Measurements from ENCODE around the gene ANKRD13A. TPM values are rescaled to one million over a fixed set of nuclear protein-coding genes. Genes with fewer than 3 reads are reported as not detected.
"Not testable (repeated sequence)": the region's sequence is repeated elsewhere in the genome, so short reads cannot be mapped to it uniquely, and the experiment has no call there.

Gene ANKRD13A
- total RNA-seq, 3 donors from 2014 or later, result 30.6 to 42.7 (median 38.8) TPM

DNA sequence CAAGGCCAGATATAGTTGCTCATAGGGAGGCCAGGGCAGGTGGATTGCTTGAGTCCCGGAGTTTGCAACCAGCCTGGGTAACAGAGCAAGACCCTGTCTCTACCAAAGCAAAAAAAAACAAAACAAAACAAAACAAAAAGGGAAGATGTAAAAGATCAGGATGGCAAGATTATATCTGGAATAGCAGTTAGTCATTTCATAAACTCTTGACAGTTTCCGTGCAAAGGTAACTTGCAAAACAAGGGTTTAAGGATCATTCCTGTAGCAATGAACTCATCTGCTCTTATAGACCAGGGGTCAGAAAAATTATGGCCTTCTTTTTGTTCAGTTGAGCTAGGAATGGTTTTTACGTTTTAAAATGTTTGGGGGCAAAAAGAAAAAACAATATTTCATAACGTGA is 32.7 kb upstream of the ANKRD13A start:
- H3K4me3 Mint-ChIP-seq, result no peak overlapping the region
- H3K4me1 Mint-ChIP-seq (ENCODE audit: low read depth), result peaks cover 12% of the 10 kb centered on the region
- ATAC-seq (no peak), DNase-seq (no peak)
- H3K36me3 Mint-ChIP-seq (ENCODE audit: insufficient read depth), result peaks cover 26% of the 10 kb centered on the region
- H3K27me3 Mint-ChIP-seq (ENCODE audit: low read depth), result no peaks in the 10 kb centered on the region
- H3K9me3 Mint-ChIP-seq, result no peaks in the 10 kb centered on the region

DNA sequence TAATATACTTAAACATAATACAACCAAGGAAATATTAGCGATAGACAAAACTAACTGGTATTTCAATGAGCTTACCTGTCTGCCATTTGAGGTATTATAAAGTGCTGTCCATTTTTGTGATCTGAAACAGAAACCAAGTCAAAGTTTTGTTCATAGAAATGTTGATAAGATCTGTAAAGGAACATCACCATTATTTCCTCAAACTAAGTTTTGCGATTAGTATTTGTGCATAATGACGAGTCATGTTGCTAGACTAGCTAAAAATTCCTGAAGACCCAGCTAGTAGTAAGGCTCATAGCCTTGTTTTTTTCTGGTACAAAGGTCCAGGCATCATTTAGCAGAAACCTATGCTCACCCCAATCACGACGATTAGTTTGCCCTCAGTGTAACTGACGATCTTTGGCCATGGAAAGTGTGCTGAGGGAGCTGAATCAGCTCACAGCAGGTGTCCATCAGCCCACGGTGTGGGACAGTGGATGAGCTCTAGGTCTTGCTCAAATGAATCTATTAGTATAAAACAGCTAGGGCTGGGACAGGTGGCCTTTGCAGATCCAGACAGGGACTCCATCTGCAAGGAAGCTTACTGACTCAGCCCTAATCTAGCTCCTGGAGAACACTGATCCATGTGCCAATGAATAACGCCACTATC is 31.7 kb upstream of the ANKRD13A start:
- peaks cover 29% of the 10 kb centered on the region for H3K36me3 Mint-ChIP-seq (ENCODE audit: insufficient read depth)
- H3K27me3 Mint-ChIP-seq (ENCODE audit: low read depth), result no peaks in the 10 kb centered on the region
- H3K4me1 Mint-ChIP-seq (ENCODE audit: low read depth), result peaks cover 12% of the 10 kb centered on the region
- DNase-seq, result no peak
- peak; percentile 46 to 51 for ATAC-seq
- no peaks in the 10 kb centered on the region for H3K9me3 Mint-ChIP-seq
- peak overlapping the region; percentile 4 for H3K4me3 Mint-ChIP-seq

GRCh38 chr12:109968032-109968420 is 31.2 kb upstream of the ANKRD13A start:
- DNase-seq (no peak), ATAC-seq (peak; percentile 37 to 67)
- Mint-ChIP-seq H3K4me1 (ENCODE audit: low read depth) (peaks cover 12% of the 10 kb centered on the region), H3K9me3 (no peaks in the 10 kb centered on the region), H3K36me3 (ENCODE audit: insufficient read depth) (peaks cover 29% of the 10 kb centered on the region), H3K27me3 (ENCODE audit: low read depth) (no peaks in the 10 kb centered on the region), H3K4me3 (peak overlapping the region; percentile 4)

DNA sequence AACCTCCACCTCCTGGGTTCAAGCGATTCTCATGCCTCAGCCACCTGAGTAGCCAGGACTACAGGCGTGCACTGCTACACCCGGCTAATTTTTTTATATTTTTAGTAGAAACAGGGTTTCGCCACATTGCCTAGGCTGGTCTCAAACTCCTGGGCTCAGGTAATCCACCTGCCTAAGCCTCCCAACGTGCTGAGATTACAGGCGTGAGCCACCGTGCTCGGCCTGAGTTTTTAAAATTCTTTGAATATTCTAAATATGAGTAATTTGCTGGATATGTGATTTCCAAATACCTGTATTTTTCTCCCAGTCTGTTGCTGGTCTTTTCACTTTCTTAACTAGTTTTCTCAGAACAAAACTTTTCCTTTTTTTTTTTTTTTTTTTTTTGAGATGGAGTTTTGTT is 30.4 kb upstream of the ANKRD13A start:
- H3K4me1 Mint-ChIP-seq (ENCODE audit: low read depth), result peaks cover 20% of the 10 kb centered on the region
- DNase-seq (no peak), ATAC-seq (no peak)
- H3K36me3 Mint-ChIP-seq (ENCODE audit: insufficient read depth), result peaks cover 30% of the 10 kb centered on the region
- H3K27me3 Mint-ChIP-seq (ENCODE audit: low read depth), result no peaks in the 10 kb centered on the region
- H3K9me3 Mint-ChIP-seq, result no peaks in the 10 kb centered on the region
- no peak overlapping the region for H3K4me3 Mint-ChIP-seq

DNA sequence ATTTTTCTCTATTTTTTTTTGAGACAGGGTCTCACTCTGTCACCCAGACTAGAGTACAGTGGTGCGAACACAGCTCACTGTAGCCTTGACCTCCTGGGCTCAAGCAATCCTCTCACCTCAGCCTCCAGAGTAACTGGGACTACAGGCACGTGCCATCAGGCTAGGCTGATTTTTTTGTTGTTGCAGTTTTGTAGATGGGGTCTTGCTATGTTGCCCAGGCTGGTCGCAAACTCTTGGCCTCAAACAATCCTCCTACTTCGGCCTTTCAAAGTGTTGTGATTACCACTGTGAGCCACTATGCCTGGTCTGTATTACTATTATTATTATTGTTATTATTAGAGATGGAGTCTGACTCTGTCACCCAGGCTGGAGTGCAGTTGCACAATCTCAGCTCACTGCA is 26.4 kb upstream of the ANKRD13A start:
- Mint-ChIP-seq H3K4me1 (ENCODE audit: low read depth) (peaks cover 21% of the 10 kb centered on the region), H3K27me3 (ENCODE audit: low read depth) (no peaks in the 10 kb centered on the region), H3K4me3 (no peak overlapping the region), H3K9me3 (no peaks in the 10 kb centered on the region), H3K36me3 (ENCODE audit: insufficient read depth) (peaks cover 30% of the 10 kb centered on the region)
- ATAC-seq, result no peak
- no peak for DNase-seq

- peak; percentile 97 for ATAC-seq
- Mint-ChIP-seq H3K36me3 (ENCODE audit: insufficient read depth) (peaks cover 48% of the 10 kb centered on the region), H3K4me3 (peak overlapping the region; percentile 1), H3K27me3 (ENCODE audit: low read depth) (no peaks in the 10 kb centered on the region), H3K9me3 (peaks cover 5% of the 10 kb centered on the region), H3K4me1 (ENCODE audit: low read depth) (peaks cover 58% of the 10 kb centered on the region)
- peak; percentile 20 for DNase-seq
Measured at GRCh38 chr12:109981311-109981710, 17.9 kb upstream of the ANKRD13A start.

DNA sequence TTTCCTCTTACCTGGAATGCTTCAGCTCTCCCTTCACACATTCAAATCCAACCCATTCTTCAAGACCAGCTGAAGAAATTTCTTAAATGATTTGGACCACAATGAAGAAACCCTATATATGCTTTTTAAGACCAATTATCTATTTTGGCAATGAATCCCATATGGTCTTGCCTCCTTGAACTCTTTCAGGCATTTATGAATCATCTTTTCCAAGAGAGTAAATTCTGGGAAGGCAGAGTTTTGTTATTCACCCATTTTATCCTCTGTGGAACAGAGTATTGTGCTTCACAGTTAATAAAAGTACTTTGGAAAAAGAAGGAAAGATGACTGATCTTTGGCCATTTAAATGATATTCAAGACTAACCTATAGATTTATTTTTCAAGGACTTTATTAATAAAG is 17.0 kb upstream of the ANKRD13A start:
- Mint-ChIP-seq H3K27me3 (ENCODE audit: low read depth) (no peaks in the 10 kb centered on the region), H3K36me3 (ENCODE audit: insufficient read depth) (peaks cover 46% of the 10 kb centered on the region), H3K4me3 (no peak overlapping the region), H3K9me3 (peaks cover 5% of the 10 kb centered on the region), H3K4me1 (ENCODE audit: low read depth) (peaks cover 56% of the 10 kb centered on the region)
- no peak for ATAC-seq
- no peak for DNase-seq

DNA sequence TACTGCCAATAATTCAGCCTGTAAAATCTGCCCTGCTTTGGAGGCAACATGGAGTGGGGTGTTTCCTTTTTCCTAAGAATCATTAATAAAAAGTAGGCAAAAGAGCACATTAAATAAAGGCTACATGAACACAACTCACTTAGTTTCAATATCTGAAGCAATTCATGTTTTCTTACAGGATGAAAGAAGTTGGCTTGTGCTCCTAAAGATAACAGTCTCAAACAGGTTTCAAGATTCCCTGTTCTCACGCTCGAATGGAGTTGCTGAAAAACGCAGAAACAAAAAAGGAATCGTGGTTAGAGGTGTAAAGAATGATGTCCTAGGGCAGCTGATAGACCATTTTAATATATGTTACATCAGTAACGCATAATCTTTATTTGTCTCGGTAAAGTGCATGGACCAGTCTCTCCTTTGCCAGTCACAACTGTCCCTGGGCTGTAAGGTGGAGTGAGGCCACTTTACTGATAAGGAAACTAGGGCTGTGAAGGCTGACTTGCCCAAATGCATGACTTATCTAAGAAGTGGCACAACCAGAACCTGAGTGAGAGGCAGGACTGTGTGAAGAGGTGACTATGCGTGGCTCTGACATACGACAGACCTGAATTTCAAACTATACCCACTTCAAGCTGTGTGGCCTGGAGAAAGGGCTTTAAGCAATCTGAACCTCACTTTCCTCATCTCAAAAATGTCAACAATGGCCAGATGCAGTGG is 15.6 kb upstream of the ANKRD13A start:
- ATAC-seq, result no peak
- H3K27me3 Mint-ChIP-seq (ENCODE audit: low read depth), result no peaks in the 10 kb centered on the region
- DNase-seq, result no peak
- peaks cover 58% of the 10 kb centered on the region for H3K4me1 Mint-ChIP-seq (ENCODE audit: low read depth)
- H3K36me3 Mint-ChIP-seq (ENCODE audit: insufficient read depth), result peaks cover 45% of the 10 kb centered on the region
- H3K4me3 Mint-ChIP-seq, result no peak overlapping the region
- H3K9me3 Mint-ChIP-seq, result peaks cover 1% of the 10 kb centered on the region

DNA sequence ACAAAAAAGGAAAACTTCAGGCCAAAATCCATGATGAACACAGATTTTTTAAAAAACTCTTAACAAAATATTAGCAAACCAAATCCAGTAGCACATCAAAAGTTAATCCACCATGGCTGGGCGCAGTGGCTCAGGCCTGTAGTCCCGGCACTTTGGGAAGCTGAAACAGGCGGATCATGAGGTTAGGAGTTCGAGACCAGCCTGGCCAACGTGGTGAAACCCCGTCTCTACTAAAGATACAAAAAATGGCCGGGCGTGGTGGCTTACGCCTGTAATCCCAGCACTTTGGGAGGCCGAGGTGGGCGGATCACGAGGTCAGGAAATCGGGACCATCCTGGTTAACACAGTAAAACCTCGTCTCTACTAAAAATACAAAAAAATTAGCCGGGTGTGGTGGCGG is 13.0 kb upstream of the ANKRD13A start:
- DNase-seq; ATAC-seq; H3K4me3 Mint-ChIP-seq; H3K27me3 Mint-ChIP-seq (ENCODE audit: low read depth); H3K9me3 Mint-ChIP-seq: not testable (repeated sequence)
- Mint-ChIP-seq H3K36me3 (ENCODE audit: insufficient read depth) (peaks cover 44% of the 10 kb centered on the region), H3K4me1 (ENCODE audit: low read depth) (peaks cover 52% of the 10 kb centered on the region)

DNA sequence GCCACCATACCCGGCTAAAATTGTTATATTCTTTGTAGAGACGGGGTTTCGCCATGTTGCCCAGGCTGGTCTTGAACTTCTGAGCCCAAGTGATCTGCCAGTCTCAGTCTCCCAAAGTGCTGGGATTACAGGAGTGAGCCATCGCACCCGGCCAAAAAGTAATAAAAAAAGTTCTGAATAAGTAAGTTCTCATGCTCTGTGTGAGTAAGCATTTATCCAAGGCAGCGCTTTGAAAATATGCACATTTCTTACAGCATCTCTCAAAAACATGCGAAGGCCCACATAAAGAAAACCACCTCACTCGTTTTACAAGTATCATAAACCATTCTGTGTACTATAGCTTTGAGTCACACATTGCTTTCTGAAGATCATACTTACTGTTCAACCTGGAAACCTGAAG is 11.6 kb upstream of the ANKRD13A start:
- H3K4me1 Mint-ChIP-seq (ENCODE audit: low read depth), result peaks cover 52% of the 10 kb centered on the region
- H3K36me3 Mint-ChIP-seq (ENCODE audit: insufficient read depth), result peaks cover 41% of the 10 kb centered on the region
- no peaks in the 10 kb centered on the region for H3K9me3 Mint-ChIP-seq
- ATAC-seq (peak; percentile 93), DNase-seq (no peak)
- H3K27me3 Mint-ChIP-seq (ENCODE audit: low read depth), result no peaks in the 10 kb centered on the region
- no peak overlapping the region for H3K4me3 Mint-ChIP-seq

- no peaks in the 10 kb centered on the region for H3K27me3 Mint-ChIP-seq (ENCODE audit: low read depth)
- ATAC-seq (no peak), DNase-seq (no peak)
- H3K9me3 Mint-ChIP-seq, result no peaks in the 10 kb centered on the region
- H3K4me3 Mint-ChIP-seq, result no peak overlapping the region
- H3K4me1 Mint-ChIP-seq (ENCODE audit: low read depth), result peaks cover 54% of the 10 kb centered on the region
- peaks cover 38% of the 10 kb centered on the region for H3K36me3 Mint-ChIP-seq (ENCODE audit: insufficient read depth)
Measured at GRCh38 chr12:109988274-109988673, 11.0 kb upstream of the ANKRD13A start.

DNA sequence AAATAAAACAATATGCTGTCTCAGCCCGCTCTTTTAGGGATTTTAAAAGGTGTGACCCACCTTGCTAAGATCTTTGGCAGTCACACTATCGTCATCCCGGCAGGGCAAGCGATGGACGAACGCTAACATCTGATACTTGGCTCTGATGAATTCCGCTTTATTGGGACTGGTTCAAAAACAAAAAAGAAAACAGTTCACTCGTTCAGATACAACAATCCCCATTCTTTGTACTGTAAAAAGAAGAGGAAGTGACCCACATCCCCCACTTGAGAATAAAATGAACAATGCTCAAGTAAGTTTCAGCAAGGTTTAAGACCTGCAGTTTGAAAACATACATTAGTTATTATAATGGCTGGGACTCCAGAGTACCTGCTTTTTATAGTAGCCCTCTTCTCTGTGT is 10.3 kb upstream of the ANKRD13A start:
- DNase-seq (no peak), ATAC-seq (no peak)
- no peak overlapping the region for H3K4me3 Mint-ChIP-seq
- H3K9me3 Mint-ChIP-seq, result no peaks in the 10 kb centered on the region
- H3K27me3 Mint-ChIP-seq (ENCODE audit: low read depth), result no peaks in the 10 kb centered on the region
- H3K4me1 Mint-ChIP-seq (ENCODE audit: low read depth), result peaks cover 54% of the 10 kb centered on the region
- H3K36me3 Mint-ChIP-seq (ENCODE audit: insufficient read depth), result peaks cover 37% of the 10 kb centered on the region

- Mint-ChIP-seq H3K4me3 (no peak overlapping the region), H3K4me1 (ENCODE audit: low read depth) (peaks cover 59% of the 10 kb centered on the region), H3K9me3 (no peaks in the 10 kb centered on the region), H3K36me3 (ENCODE audit: insufficient read depth) (peaks cover 37% of the 10 kb centered on the region), H3K27me3 (ENCODE audit: low read depth) (no peaks in the 10 kb centered on the region)
- ATAC-seq (no peak), DNase-seq (no peak)
Measured at GRCh38 chr12:109989380-109989779, 9.8 kb upstream of the ANKRD13A start.

GRCh38 chr12:109991586-109991985 is 7.6 kb upstream of the ANKRD13A start:
- ATAC-seq, result no peak
- Mint-ChIP-seq H3K27me3 (ENCODE audit: low read depth) (no peaks in the 10 kb centered on the region), H3K36me3 (ENCODE audit: insufficient read depth) (peaks cover 28% of the 10 kb centered on the region), H3K4me3 (no peak overlapping the region), H3K4me1 (ENCODE audit: low read depth) (peaks cover 62% of the 10 kb centered on the region), H3K9me3 (no peaks in the 10 kb centered on the region)
- DNase-seq, result no peak

DNA sequence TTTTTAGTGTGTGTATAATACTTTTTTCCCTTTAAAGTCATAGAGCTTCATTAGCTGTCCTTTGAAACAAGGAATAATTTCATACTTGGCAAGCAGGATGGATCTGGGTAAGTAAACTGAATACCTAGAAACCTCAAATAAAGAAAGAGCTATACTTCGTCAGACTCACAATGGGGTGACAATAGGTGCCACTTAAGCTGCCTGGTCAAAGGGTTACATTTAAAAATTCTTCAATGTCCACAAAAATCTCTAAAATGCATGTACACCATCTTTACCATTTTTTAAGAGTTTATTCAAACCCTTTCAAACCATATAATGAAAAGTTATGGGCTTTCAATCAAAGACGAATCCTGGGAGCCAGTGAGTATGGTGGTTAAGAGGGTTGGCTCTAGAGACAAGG is 6.1 kb upstream of the ANKRD13A start:
- H3K4me3 Mint-ChIP-seq, result peak overlapping the region; percentile 33
- H3K4me1 Mint-ChIP-seq (ENCODE audit: low read depth), result peaks cover 62% of the 10 kb centered on the region
- peaks cover 22% of the 10 kb centered on the region for H3K36me3 Mint-ChIP-seq (ENCODE audit: insufficient read depth)
- no peaks in the 10 kb centered on the region for H3K27me3 Mint-ChIP-seq (ENCODE audit: low read depth)
- DNase-seq, result no peak
- H3K9me3 Mint-ChIP-seq, result no peaks in the 10 kb centered on the region
- no peak for ATAC-seq

Data from activated T-cell treated with anti-CD3 and anti-CD28 coated beads, Interleukin-2, amount 50 U/mL, for 4 hours (primary cell).